ENCODE results near the gene NLGN1.
"Not testable (repeated sequence)": the region's sequence is repeated elsewhere in the genome, so short reads cannot be mapped to it uniquely, and the experiment has no call there.

NLGN1 gene

DNA sequence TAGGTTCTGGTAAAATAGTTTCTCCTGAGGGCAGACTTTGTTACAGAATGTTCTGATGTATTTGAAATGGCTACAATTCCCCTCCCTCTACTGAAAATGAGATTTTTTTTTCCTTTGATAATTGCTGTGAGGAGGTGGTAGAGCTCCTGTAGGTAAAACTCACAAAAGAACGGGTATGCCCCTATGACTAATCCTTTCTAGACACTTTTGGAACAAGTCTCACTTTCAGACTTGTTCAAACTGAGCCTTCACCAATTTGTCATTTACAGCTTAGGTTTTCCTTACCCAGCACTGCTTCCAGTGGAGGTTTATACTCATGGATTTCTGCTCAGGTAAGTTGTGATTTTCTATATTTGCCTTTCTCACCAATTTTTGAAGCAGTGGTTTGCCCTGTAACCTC lies 115.6 kb downstream of the NLGN1 start:
- no peak for TF ChIP-seq CTCF (IDR thresholded peaks at IDR 0.05; ENCODE audit: borderline replicate concordance, insufficient read depth, low read depth, low read length)
- no peak overlapping the region for H3K4me3 ChIP-seq (ENCODE audit: low read depth, low read length)

GRCh38 chr3:173529062-173529711 lies 131.6 kb downstream of the NLGN1 start:
- TF ChIP-seq CTCF (IDR thresholded peaks at IDR 0.05; ENCODE audit: borderline replicate concordance, insufficient read depth, low read depth, low read length) = peak; percentile 63
- H3K4me3 ChIP-seq (ENCODE audit: low read depth, low read length) = no peak overlapping the region

DNA sequence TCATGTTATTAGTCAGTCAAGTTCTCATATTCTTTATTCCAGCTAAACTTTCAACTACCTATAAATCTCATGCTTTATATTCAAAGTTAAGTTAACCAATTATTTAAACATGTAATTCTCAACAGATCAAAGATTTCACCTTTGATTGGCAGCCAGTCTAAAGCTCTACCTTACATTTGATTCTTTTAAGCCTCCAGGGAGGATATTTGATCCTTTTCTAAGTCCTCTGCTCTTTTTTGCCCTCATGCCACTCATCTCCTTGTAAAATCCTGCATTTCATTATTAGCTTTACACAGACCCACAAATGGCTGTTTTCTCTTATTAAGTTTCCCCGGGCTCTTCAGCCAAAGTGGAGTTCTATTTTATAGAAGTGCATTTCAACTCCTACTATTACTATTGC lies 134.1 kb downstream of the NLGN1 start:
- no peak overlapping the region for H3K4me3 ChIP-seq (ENCODE audit: low read depth, low read length)
- TF ChIP-seq CTCF (IDR thresholded peaks at IDR 0.05; ENCODE audit: borderline replicate concordance, insufficient read depth, low read depth, low read length) = no peak

DNA sequence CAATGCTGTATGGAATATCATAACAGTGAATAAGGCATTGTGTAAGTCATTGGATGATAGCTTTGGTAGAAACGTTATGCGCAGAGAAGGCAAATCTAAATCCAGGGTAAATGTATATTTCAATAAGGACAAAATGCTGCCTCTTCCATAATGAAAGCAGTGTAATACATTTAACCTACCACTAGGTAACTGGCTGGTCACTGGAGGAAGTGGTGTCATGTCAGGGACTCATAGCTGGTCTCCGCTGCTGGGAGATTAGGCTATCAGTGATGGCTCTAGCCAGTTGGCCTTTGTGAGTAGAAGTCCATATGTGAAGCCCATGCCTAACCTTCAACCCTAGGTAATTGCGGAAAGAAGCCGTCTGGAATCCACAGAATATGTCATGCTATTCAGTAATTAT lies 140.9 kb downstream of the NLGN1 start:
- peak; percentile 16; the same call in 1 of the 2 replicates for TF ChIP-seq CTCF (IDR thresholded peaks at IDR 0.05; ENCODE audit: borderline replicate concordance, insufficient read depth, low read depth, low read length)
- H3K4me3 ChIP-seq (ENCODE audit: low read depth, low read length) = no peak overlapping the region

GRCh38 chr3:173545590-173545989 lies 148.0 kb downstream of the NLGN1 start:
- H3K4me3 ChIP-seq (ENCODE audit: low read depth, low read length) = not testable (repeated sequence)

GRCh38 chr3:173547070-173547469 lies 149.5 kb downstream of the NLGN1 start:
- TF ChIP-seq CTCF (IDR thresholded peaks at IDR 0.05; ENCODE audit: borderline replicate concordance, insufficient read depth, low read depth, low read length) = no peak
- H3K4me3 ChIP-seq (ENCODE audit: low read depth, low read length) = no peak overlapping the region

GRCh38 chr3:173548261-173548660 lies 150.7 kb downstream of the NLGN1 start:
- no peak for TF ChIP-seq CTCF (IDR thresholded peaks at IDR 0.05; ENCODE audit: borderline replicate concordance, insufficient read depth, low read depth, low read length)
- no peak overlapping the region for H3K4me3 ChIP-seq (ENCODE audit: low read depth, low read length)

GRCh38 chr3:173552526-173552925 lies 155.0 kb downstream of the NLGN1 start:
- no peak for TF ChIP-seq CTCF (IDR thresholded peaks at IDR 0.05; ENCODE audit: borderline replicate concordance, insufficient read depth, low read depth, low read length)
- no peak overlapping the region for H3K4me3 ChIP-seq (ENCODE audit: low read depth, low read length)

Data from GM12875 (cell line).